Transverse colon (tissue), 4 donors: ENCODE data around the gene SBNO1. TPM values are rescaled to one million over a fixed set of nuclear protein-coding genes. Genes with fewer than 3 reads are reported as not detected.

Source experiments
- DNase-seq: peaks from one replicate; pipeline ENCODE4 v3.0.0-alpha.2; 2019
- H3K27ac ChIP-seq, 4 donors: fragments of 200-600 bp; sonication (generic); 2 replicates each; pipeline ENCODE4 v1.5.1; 2016 to 2018; ENCODE audit warnings: inconsistent platforms in 4 of 4
- H3K27me3 ChIP-seq: fragments of 200-600 bp; sonication (generic); 2 replicates; pipeline ENCODE4 v1.5.1; 2017; ENCODE audit warnings: inconsistent platforms
- H3K36me3 ChIP-seq, 4 donors: fragments of 200-600 bp; sonication (generic); 2 replicates each; pipeline ENCODE4 v1.5.1; 2017 to 2019; ENCODE audit warnings: inconsistent platforms in 4 of 4
- H3K4me1 ChIP-seq, 4 donors: fragments of 200-600 bp; sonication (generic); 2 replicates each; pipeline ENCODE4 v1.5.1; 2017 to 2020; ENCODE audit warnings: inconsistent platforms in 4 of 4
- H3K4me3 ChIP-seq, 4 donors: fragments of 200-600 bp; sonication (generic); 1 replicate in 1 of 4; 2 replicates in 3 of 4; pipeline versions ENCODE4 v1.5.1 to v1.6.1; 2017 to 2019; ENCODE audit warnings: inconsistent platforms in 4 of 4
- H3K9me3 ChIP-seq, 2 donors: fragments of 200-600 bp; sonication (generic); 2 replicates each; pipeline ENCODE4 v1.5.1; 2017 to 2019; ENCODE audit warnings: inconsistent platforms in 2 of 2
- CTCF ChIP-seq, 5 experiments: fragments of 200-600 bp in 3 of 5; fragments of 450-650 bp in 2 of 5; sonication (generic) in 3 of 5; IDR thresholded peaks; 1 replicate in 2 of 5; 2 replicates in 3 of 5; pipeline ENCODE4 v1.5.1; 2016 to 2017; ENCODE audit warnings: antibody characterized with exemption in 5 of 5, inconsistent platforms in 3 of 5, mild to moderate bottlenecking in 2 of 5, moderate library complexity in 1 of 5
- EP300 ChIP-seq: sonication (generic); formaldehyde crosslinking; IDR thresholded peaks from one replicate; pipeline ENCODE4 v1.6.1; 2017; ENCODE audit warnings: antibody characterized with exemption, low read depth
- POLR2A ChIP-seq: fragments of 450-650 bp; IDR thresholded peaks from one replicate; pipeline ENCODE4 v1.6.1; 2016; ENCODE audit warnings: antibody characterized with exemption, mild to moderate bottlenecking, moderate library complexity
- POLR2AphosphoS5 ChIP-seq, 3 donors: sonication (generic); formaldehyde crosslinking; IDR thresholded peaks; one replicate each; pipeline ENCODE4 v1.6.1; 2016; ENCODE audit warnings: antibody characterized with exemption in 3 of 3
- WGBS, 2 donors: methylation state at CpG; one replicate each; pipeline ENCODE4 v1.1.5; 2018; ENCODE audit warnings: low coverage in 1 of 2; 5-methylcytosine and 5-hydroxymethylcytosine counted together
- in situ Hi-C, 4 donors: fragments of 200-750 bp; cut with MboI; loops; one replicate each; pipeline versions ENCODE4 v1.15.0 to v1.15.1; 2017; ENCODE audit warnings: low sequenced_read_pairs in 3 of 4, low pct_ligation_motif_present in 1 of 4, low pct_unique_long_range_greater_than_20kb in 1 of 4
- intact Hi-C: fragments of 100-400 bp; cut with DNase I; formaldehyde crosslinking; loops from one replicate; pipeline ENCODE4 v1.15.1; 2023; ENCODE audit warnings: low total_unique reads
- total RNA-seq, 4 donors: library from RNA; depleted of rRNA; stranded (reverse); fragments of >200 nt; gene quantifications; one replicate each; pipeline ENCODE4 v1.1.0, GENCODE V29; 2016

SBNO1 gene
- total RNA-seq, 4 donors from 2014 or later = 14.6 to 26.9 (median 23.8) TPM

DNA sequence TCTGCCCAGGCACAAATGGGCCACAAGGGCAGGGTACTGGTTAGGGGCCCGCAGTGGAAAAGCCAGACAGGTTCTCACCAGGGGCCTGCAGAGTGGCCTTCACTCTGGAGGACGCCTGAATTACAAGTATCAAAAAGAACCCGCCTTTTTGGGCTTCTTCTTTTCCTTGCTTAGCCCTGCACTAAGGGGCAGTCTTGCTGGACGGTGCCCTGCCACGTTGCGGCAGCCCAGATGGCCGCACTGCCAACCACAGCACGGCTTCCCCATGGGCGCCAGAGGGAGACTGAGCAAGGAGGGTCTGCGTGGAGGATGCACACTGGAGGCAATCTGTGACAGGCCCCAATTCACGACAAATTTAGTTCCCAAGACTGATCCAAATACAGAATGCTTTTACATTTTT is 74.7 kb downstream of the SBNO1 start:
- intact Hi-C loops = no loop called here
- DNase-seq = no peak
- Histone ChIP-seq H3K4me3 (no peak overlapping the region), H3K36me3 (peaks cover 0 to 25% (median under 1%) of the 10 kb centered on the region in 4 donors), H3K4me1 (no peaks in the 10 kb centered on the region), H3K9me3 (no peaks in the 10 kb centered on the region), H3K27ac (no peak overlapping the region), H3K27me3 (no peaks in the 10 kb centered on the region)
- in situ Hi-C loops = no loop called here
- WGBS, 2 donors = 96% methylated on average over 11 of the region's 11 CpGs; no CpG with 5 or more reads in 1 of the 2 donors
- TF ChIP-seq EP300 = no peak
- no peak for TF ChIP-seq CTCF (IDR thresholded peaks at IDR 0.05)
- TF ChIP-seq POLR2AphosphoS5 (IDR thresholded peaks at IDR 0.05) = no peak
- no peak for TF ChIP-seq POLR2A

- Histone ChIP-seq H3K36me3 (peaks cover 0 to 17% (median 0%) of the 10 kb centered on the region in 4 donors), H3K9me3 (no peaks in the 10 kb centered on the region), H3K27me3 (no peaks in the 10 kb centered on the region), H3K4me3 (no peak overlapping the region), H3K27ac (no peak overlapping the region), H3K4me1 (no peaks in the 10 kb centered on the region)
- intact Hi-C loops = no loop called here
- in situ Hi-C loops = no loop called here
- WGBS, 2 donors = 90 to 93% methylated on average over 11 to 20 of the region's 20 CpGs
- TF ChIP-seq EP300 (no peak), POLR2A (no peak), POLR2AphosphoS5 (IDR thresholded peaks at IDR 0.05) (no peak), CTCF (IDR thresholded peaks at IDR 0.05) (no peak)
- DNase-seq = no peak
Observed at GRCh38 chr12:123288751-123289346, 75.8 kb downstream of the SBNO1 start.

- Histone ChIP-seq H3K36me3 (no peaks in the 10 kb centered on the region), H3K4me3 (no peak overlapping the region), H3K4me1 (no peaks in the 10 kb centered on the region), H3K27ac (no peak overlapping the region), H3K27me3 (no peaks in the 10 kb centered on the region), H3K9me3 (no peaks in the 10 kb centered on the region)
- TF ChIP-seq POLR2A = no peak
- TF ChIP-seq EP300 = no peak
- TF ChIP-seq CTCF (IDR thresholded peaks at IDR 0.05) = no peak
- TF ChIP-seq POLR2AphosphoS5 (IDR thresholded peaks at IDR 0.05) = no peak
- 72 to 87% methylated on average over 3 to 9 of the region's 9 CpGs for WGBS, 2 donors
- no peak for DNase-seq
- in situ Hi-C loops = no loop called here
- intact Hi-C loops = no loop called here
Observed at GRCh38 chr12:123286652-123287373, 77.8 kb downstream of the SBNO1 start.

GRCh38 chr12:123284669-123285068 is 80.0 kb downstream of the SBNO1 start:
- TF ChIP-seq POLR2A (no peak), EP300 (no peak), POLR2AphosphoS5 (IDR thresholded peaks at IDR 0.05) (no peak), CTCF (IDR thresholded peaks at IDR 0.05) (no peak)
- in situ Hi-C loops = no loop called here
- Histone ChIP-seq H3K36me3 (no peaks in the 10 kb centered on the region), H3K9me3 (no peaks in the 10 kb centered on the region), H3K4me1 (no peaks in the 10 kb centered on the region), H3K4me3 (no peak overlapping the region), H3K27me3 (no peaks in the 10 kb centered on the region), H3K27ac (no peak overlapping the region)
- WGBS, 2 donors = 99 to 100% methylated on average over 2 to 4 of the region's 4 CpGs
- DNase-seq = no peak
- intact Hi-C loops = no loop called here
